ENCODE data around the gene EPX. TPM values are rescaled to one million over a fixed set of nuclear protein-coding genes. Genes with fewer than 3 reads are reported as not detected.

EPX gene
- polyA plus RNA-seq, 3 donors, result not detected

GRCh38 chr17:58244963-58245362 lies 52.4 kb downstream of the EPX start:
- Histone ChIP-seq H3K4me1 (ENCODE audit: control insufficient read depth in 1 of 2, insufficient read depth in 2 of 2, low read length in 2 of 2) (peaks cover 19 to 25% of the 10 kb centered on the region in 2 donors), H2AFZ (ENCODE audit: insufficient read depth, low read depth, low read length, poor library complexity, severe bottlenecking) (no peak overlapping the region), H3K9me3 (replicated peaks in 1 of 2; ENCODE audit: control insufficient read depth in 1 of 2, insufficient read depth in 1 of 2, low read length in 2 of 2) (no peaks in the 10 kb centered on the region), H4K20me1 (ENCODE audit: insufficient read depth, low read length) (no peaks in the 10 kb centered on the region), H3K9ac (ENCODE audit: insufficient read depth, low read length, poor library complexity, severe bottlenecking) (no peak overlapping the region), H3K27me3 (ENCODE audit: control insufficient read depth in 2 of 2, insufficient read depth in 2 of 2, low read length in 2 of 2) (peaks cover 12 to 45% of the 10 kb centered on the region in 2 donors), H3K4me3 (replicated peaks in 1 of 3; ENCODE audit: low read depth in 2 of 3, low read length in 3 of 3) (no peak overlapping the region), H3K79me2 (ENCODE audit: insufficient read depth, low read length) (no peaks in the 10 kb centered on the region), H3K36me3 (replicated peaks in 1 of 2; ENCODE audit: control insufficient read depth in 1 of 2, insufficient read depth in 2 of 2, low read length in 2 of 2) (no peaks in the 10 kb centered on the region), H3K4me2 (replicated peaks; ENCODE audit: extremely low read depth, low read length, poor library complexity, severe bottlenecking) (no peak overlapping the region), H3K27ac (ENCODE audit: low read depth in 1 of 2, low read length in 2 of 2) (no peak overlapping the region)
- H3K27ac Mint-ChIP-seq, result no peak overlapping the region
- intact Hi-C loops (cut with micrococcal nuclease), result no loop called here
- 100% methylated on average over 3 of the region's 6 CpGs for WGBS (ENCODE audit: insufficient coverage)
- H3K4me1 Mint-ChIP-seq, result peaks cover 22% of the 10 kb centered on the region
- peak overlapping the region in 1 of 2 donors; percentile 23 for H3K4me3 Mint-ChIP-seq
- H3K27me3 Mint-ChIP-seq (ENCODE audit: low read depth in 3 of 3), result peaks cover 47 to 80% (median 67%) of the 10 kb centered on the region in 3 donors
- DNase-seq, result no peak
- peaks cover 0 to 2% of the 10 kb centered on the region in 2 donors for H3K36me3 Mint-ChIP-seq
- peaks cover 0 to 4% (median 0%) of the 10 kb centered on the region in 7 donors for H3K9me3 Mint-ChIP-seq
- TF ChIP-seq, protein P1, sequence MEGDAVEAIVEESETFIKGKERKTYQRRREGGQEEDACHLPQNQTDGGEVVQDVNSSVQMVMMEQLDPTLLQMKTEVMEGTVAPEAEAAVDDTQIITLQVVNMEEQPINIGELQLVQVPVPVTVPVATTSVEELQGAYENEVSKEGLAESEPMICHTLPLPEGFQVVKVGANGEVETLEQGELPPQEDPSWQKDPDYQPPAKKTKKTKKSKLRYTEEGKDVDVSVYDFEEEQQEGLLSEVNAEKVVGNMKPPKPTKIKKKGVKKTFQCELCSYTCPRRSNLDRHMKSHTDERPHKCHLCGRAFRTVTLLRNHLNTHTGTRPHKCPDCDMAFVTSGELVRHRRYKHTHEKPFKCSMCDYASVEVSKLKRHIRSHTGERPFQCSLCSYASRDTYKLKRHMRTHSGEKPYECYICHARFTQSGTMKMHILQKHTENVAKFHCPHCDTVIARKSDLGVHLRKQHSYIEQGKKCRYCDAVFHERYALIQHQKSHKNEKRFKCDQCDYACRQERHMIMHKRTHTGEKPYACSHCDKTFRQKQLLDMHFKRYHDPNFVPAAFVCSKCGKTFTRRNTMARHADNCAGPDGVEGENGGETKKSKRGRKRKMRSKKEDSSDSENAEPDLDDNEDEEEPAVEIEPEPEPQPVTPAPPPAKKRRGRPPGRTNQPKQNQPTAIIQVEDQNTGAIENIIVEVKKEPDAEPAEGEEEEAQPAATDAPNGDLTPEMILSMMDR (IDR thresholded peaks at IDR 0.05), result no peak

DNA sequence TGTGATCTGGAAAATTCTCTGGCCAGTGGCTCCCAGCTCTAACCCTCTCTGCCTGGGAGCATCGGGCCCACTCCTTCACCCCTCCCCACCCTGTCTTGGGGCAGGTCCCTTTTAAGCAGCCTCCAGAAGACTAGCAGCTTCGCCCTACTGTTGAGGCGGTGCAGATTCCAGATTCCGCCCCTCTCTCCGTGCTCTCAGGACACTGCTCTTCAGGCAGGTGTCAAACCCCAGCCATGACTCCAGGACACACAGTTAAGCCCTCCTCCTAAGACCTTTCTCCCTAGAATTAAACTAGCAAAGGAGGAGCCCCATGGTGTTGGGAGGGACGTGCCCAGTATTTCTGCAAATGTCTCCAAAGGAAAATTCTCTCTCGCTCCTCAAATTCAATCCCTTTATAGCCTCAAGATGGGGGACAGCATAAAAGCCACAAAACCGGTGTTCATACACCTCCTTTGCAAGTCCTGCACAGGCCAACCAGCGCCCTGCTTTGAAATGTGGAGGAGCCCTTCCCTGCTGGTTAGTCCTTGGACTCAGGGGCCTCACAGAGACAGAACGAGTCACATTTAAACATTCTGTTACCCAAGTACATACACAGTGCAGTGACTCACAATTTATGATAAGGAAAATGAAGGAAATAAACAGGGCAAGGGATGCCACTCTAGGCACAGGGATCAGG lies 53.0 kb downstream of the EPX start:
- Histone ChIP-seq H3K4me3 (replicated peaks in 1 of 3; ENCODE audit: low read depth in 2 of 3, low read length in 3 of 3) (no peak overlapping the region), H3K4me1 (ENCODE audit: control insufficient read depth in 1 of 2, insufficient read depth in 2 of 2, low read length in 2 of 2) (peaks cover 19 to 26% of the 10 kb centered on the region in 2 donors), H3K4me2 (replicated peaks; ENCODE audit: extremely low read depth, low read length, poor library complexity, severe bottlenecking) (no peak overlapping the region), H3K27me3 (ENCODE audit: control insufficient read depth in 2 of 2, insufficient read depth in 2 of 2, low read length in 2 of 2) (peaks cover 11 to 45% of the 10 kb centered on the region in 2 donors), H3K9ac (ENCODE audit: insufficient read depth, low read length, poor library complexity, severe bottlenecking) (no peak overlapping the region), H3K79me2 (ENCODE audit: insufficient read depth, low read length) (no peaks in the 10 kb centered on the region), H3K27ac (ENCODE audit: low read depth in 1 of 2, low read length in 2 of 2) (no peak overlapping the region), H3K36me3 (replicated peaks in 1 of 2; ENCODE audit: control insufficient read depth in 1 of 2, insufficient read depth in 2 of 2, low read length in 2 of 2) (no peaks in the 10 kb centered on the region), H2AFZ (ENCODE audit: insufficient read depth, low read depth, low read length, poor library complexity, severe bottlenecking) (no peak overlapping the region), H4K20me1 (ENCODE audit: insufficient read depth, low read length) (no peaks in the 10 kb centered on the region), H3K9me3 (replicated peaks in 1 of 2; ENCODE audit: control insufficient read depth in 1 of 2, insufficient read depth in 1 of 2, low read length in 2 of 2) (no peaks in the 10 kb centered on the region)
- Mint-ChIP-seq H3K36me3 (peaks cover 0 to 2% of the 10 kb centered on the region in 2 donors), H3K27me3 (ENCODE audit: low read depth in 3 of 3) (peaks cover 47 to 80% (median 67%) of the 10 kb centered on the region in 3 donors), H3K4me1 (peaks cover 22% of the 10 kb centered on the region), H3K4me3 (peak overlapping the region in 1 of 2 donors; percentile 40), H3K27ac (no peak overlapping the region), H3K9me3 (peaks cover 0 to 3% (median 0%) of the 10 kb centered on the region in 7 donors)
- intact Hi-C loops (cut with micrococcal nuclease), result no loop called here
- WGBS (ENCODE audit: insufficient coverage), result 87% methylated on average over 4 of the region's 10 CpGs
- DNase-seq, result no peak
- TF ChIP-seq, protein P1 (IDR thresholded peaks at IDR 0.05), result no peak

Data from CD14-positive monocyte (primary cell).